Activated T-helper 2 cell treated with anti-CD3 and anti-CD28 coated beads, Interferon-gamma antibody, Interleukin-2, Interleukin-4, amounts not matched to agents 10 μg/mL and 5 μg/mL and 100 μg/mL, durations not matched to agents 14 hours and 24 hours and 36 hours (primary cell): ENCODE results near the gene SH3PXD2A. TPM values are rescaled to one million over a fixed set of nuclear protein-coding genes. Genes with fewer than 3 reads are reported as not detected.
"Not testable (repeated sequence)": the region's sequence is repeated elsewhere in the genome, so short reads cannot be mapped to it uniquely, and the experiment has no call there.

Experiments
- DNase-seq: peaks from one replicate; pipeline ENCODE4 v3.0.0; 2021; ENCODE audit warnings: low spot score
- H3K27ac Mint-ChIP-seq: one replicate; pipeline ENCODE4 v1.8.0; 2021; ENCODE audit warnings: mixed read lengths
- H3K27me3 Mint-ChIP-seq: one replicate; pipeline ENCODE4 v1.8.0; 2021; ENCODE audit warnings: low read depth, mixed read lengths
- H3K36me3 Mint-ChIP-seq: one replicate; pipeline ENCODE4 v1.8.0; 2021; ENCODE audit warnings: low read depth, mixed read lengths
- H3K4me1 Mint-ChIP-seq: one replicate; pipeline ENCODE4 v1.8.0; 2021; ENCODE audit warnings: low read depth, mixed read lengths
- H3K4me3 Mint-ChIP-seq: one replicate; pipeline ENCODE4 v1.8.0; 2021; ENCODE audit warnings: low read depth, mild to moderate bottlenecking, moderate library complexity, mixed read lengths
- H3K9me3 Mint-ChIP-seq: one replicate; pipeline ENCODE4 v1.8.0; 2021; ENCODE audit warnings: mixed read lengths
- intact Hi-C: fragments of 100-400 bp; cut with micrococcal nuclease; formaldehyde crosslinking; loops from one replicate; pipeline ENCODE4 v1.15.1; 2023
- total RNA-seq: library from RNA; stranded (reverse); gene quantifications from 2 replicates; pipeline ENCODE4 v1.2.3, GENCODE V29; 2022

SH3PXD2A gene
- total RNA-seq, 1 donor from 2014 or later = 8.6 TPM

DNA sequence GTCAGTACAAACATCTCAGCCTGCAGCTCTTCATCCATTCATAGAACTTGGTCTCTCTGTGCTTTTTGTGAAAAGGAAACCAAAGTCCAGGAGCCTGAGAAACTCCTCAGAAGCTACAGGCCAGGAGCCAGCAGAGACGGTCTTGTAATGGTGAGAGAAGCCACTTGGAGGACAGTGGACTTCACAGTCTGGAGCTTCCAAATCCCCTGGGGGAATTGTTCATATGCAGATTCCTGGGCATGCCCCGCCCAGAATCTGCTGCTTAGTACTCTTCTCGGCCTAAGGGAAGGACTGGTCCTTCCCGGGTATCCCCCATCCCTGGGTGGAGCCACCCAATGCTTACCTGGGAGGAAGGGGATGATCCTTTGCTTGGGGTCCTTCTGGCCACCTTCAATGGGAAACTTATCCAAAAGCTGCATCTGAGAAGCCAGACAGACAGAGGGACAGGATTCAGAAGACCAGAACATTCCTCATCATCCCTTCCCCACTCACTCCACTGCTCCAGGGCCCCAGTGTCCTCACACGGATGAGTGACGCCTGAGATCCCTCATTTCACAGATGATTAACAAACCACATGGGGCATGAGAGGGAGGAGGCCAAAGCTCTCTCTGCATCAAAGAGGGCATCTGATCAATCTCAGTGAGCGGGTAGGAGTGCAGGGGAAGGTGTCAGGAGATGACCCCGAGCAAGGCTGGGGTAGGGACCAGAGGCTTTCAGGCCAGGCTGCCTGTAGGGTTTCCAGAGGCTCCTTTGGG is 88.4 kb downstream of the SH3PXD2A start:
- no peaks in the 10 kb centered on the region for H3K36me3 Mint-ChIP-seq
- H3K9me3 Mint-ChIP-seq = no peaks in the 10 kb centered on the region
- H3K27ac Mint-ChIP-seq = no peak overlapping the region
- intact Hi-C loops = no loop called here
- H3K27me3 Mint-ChIP-seq = peaks cover 15% of the 10 kb centered on the region
- no peak for DNase-seq
- H3K4me1 Mint-ChIP-seq = peaks cover 34% of the 10 kb centered on the region
- no peak overlapping the region for H3K4me3 Mint-ChIP-seq

DNA sequence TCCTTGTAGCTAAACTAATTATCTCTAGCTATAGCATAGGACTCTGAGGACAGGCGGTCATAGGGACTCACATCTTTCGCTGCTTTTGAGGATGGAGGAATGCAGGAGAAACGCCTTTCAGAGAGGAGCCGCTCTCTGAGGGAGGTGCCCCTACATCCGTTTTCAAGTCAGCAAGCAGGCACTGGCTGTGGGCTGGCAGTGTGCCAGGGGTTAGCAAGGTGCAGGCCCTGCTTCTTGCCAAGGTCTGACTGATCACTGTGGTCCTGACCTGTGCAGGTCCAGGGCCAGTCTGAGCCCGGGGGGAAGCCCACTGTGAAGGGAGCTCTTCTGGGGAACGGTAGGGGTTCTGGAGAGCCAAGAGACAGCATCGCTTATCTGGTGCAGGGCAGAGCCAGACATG is 89.4 kb downstream of the SH3PXD2A start:
- no peak overlapping the region for H3K27ac Mint-ChIP-seq

DNA sequence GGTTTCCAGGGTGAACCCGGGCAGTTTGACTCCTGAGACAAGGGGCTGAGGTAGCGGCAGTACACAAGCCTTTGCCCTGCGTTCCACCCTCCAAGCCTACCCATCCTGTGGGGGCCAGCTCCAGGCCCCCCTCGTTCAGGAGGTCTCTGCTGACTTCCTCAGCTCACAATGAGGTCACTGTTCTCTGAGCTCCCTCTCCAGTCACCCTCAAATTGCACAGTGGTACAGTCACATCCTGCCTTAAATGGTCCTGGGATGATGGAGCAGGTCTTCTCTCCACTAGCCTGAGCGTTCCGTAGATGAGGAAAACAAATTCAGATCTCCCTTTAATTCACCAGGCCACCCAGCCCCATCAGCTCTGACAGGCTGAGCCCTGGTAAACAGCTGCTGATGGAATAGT is 90.2 kb downstream of the SH3PXD2A start:
- Mint-ChIP-seq H3K36me3 (no peaks in the 10 kb centered on the region), H3K4me3 (no peak overlapping the region), H3K27ac (no peak overlapping the region), H3K9me3 (no peaks in the 10 kb centered on the region), H3K27me3 (peaks cover 9% of the 10 kb centered on the region), H3K4me1 (peaks cover 30% of the 10 kb centered on the region)
- no peak for DNase-seq
- intact Hi-C loops = no loop called here

More for the DNA sequence above, 89.4 kb downstream of the SH3PXD2A start:
- no peak overlapping the region for H3K4me3 Mint-ChIP-seq
- H3K36me3 Mint-ChIP-seq = no peaks in the 10 kb centered on the region
- peaks cover 30% of the 10 kb centered on the region for H3K4me1 Mint-ChIP-seq
- peak; percentile 32 for DNase-seq
- H3K9me3 Mint-ChIP-seq = no peaks in the 10 kb centered on the region
- H3K27me3 Mint-ChIP-seq = peaks cover 12% of the 10 kb centered on the region
- intact Hi-C loops = no loop called here

DNA sequence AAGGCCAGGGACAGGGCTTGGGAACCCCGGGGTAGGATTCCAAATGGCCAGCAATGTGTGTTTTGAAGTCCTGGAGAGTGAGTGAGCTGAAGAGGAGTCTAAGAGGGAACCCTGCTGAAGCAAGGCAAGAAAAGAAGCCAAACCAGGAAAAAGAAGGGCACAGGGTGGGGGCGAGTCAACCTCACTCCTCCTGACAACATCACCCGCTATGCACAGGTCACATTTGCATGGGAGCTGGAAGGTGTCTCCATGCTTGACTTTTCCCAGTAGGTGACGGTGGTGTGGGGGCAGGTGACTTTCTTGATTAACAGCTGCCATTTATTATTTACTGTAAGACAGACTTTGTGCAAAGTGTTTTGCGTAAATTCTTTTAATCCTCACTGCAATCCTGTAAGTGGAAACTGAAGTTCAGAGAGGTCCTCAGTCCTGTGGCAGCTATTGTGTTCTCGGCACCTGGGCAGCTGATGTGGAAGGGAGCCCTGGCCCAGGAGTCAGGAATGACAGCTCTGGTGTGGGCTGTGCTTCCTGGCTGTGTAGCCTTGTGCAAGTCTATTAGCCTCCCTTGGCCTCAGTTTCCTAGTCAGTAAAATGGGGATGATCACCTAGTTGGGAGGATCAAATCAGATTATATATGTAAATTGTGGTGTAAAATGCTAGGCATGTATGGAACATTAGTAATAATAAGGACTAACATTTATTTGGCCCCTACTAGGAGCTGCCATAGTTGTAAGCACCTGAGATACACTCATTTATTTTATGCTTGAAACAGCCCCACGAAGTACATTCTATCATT is 90.9 kb downstream of the SH3PXD2A start:
- Mint-ChIP-seq H3K4me1 (peaks cover 36% of the 10 kb centered on the region), H3K4me3 (no peak overlapping the region), H3K9me3 (no peaks in the 10 kb centered on the region), H3K36me3 (no peaks in the 10 kb centered on the region), H3K27me3 (peaks cover 6% of the 10 kb centered on the region), H3K27ac (peak overlapping the region; percentile 1)
- intact Hi-C loops = no loop called here
- DNase-seq = no peak

DNA sequence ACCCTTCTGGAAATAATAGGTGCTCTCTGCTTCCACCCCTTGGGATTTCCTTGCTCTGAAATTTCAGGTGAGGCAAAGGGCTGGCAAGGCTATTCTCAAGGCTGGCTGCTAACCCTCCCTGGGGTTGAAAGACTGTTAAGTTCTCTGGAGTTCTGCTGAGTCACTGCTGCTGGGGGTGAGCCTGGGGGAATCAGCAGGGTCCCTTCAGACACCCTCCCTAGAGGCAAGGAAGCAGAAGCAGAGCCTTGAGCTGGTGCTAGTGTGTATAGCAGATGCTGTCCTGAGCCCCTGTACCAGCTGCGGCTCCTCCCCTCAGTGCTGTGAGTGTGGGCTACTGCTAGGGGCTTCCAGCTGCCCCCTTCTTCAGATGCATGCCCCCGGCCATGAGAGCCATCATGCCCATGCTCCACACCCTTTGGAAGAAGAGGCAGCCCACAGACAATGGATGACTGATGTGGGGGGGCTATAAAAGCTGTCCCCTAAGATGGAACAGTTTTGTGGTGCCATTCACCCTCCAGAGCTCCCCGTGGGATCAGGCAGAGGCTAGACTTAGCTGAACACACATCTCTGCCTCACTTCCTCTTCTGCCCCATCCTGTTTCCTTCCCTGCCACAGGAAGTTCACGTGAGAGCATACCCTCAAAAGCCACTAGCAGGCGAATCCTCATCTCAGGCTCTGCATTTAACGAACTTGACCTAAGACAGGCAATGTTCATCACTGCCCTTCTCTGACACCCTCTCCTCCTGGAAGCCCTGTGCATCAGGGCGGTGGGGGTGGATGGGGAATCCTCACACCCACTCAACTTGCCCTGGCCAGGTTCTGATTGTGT is 91.8 kb downstream of the SH3PXD2A start:
- peak; percentile 22 for DNase-seq
- intact Hi-C loops = no loop called here

DNA sequence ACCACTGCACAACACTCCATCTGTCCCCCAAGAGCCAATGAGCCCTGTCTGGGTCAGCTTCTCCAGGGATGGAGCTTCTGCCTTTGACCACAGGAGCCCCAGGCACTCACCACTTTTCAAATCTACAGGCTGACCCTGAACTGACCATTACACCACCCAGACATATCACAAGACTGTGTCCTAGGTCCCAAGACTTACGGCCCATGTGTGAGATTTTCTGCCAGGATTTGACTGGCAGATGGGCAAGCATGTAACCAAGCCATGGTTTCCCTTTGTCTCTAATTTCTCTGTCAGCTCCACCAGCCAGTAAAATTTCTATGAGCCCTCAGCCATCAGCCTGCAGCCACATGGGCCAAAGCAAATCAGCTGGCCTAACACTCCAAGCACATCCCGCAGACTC is 92.5 kb downstream of the SH3PXD2A start:
- H3K4me1 Mint-ChIP-seq = peaks cover 52% of the 10 kb centered on the region
- no peak overlapping the region for H3K27ac Mint-ChIP-seq
- H3K4me3 Mint-ChIP-seq = no peak overlapping the region
- intact Hi-C loops = no loop called here
- no peaks in the 10 kb centered on the region for H3K36me3 Mint-ChIP-seq
- H3K27me3 Mint-ChIP-seq = peaks cover 4% of the 10 kb centered on the region
- no peaks in the 10 kb centered on the region for H3K9me3 Mint-ChIP-seq
- no peak for DNase-seq

More for the DNA sequence above, 91.8 kb downstream of the SH3PXD2A start:
- Mint-ChIP-seq H3K27me3 (peaks cover 5% of the 10 kb centered on the region), H3K27ac (peak overlapping the region; percentile 1), H3K4me1 (peaks cover 45% of the 10 kb centered on the region), H3K36me3 (no peaks in the 10 kb centered on the region), H3K4me3 (no peak overlapping the region), H3K9me3 (no peaks in the 10 kb centered on the region)

DNA sequence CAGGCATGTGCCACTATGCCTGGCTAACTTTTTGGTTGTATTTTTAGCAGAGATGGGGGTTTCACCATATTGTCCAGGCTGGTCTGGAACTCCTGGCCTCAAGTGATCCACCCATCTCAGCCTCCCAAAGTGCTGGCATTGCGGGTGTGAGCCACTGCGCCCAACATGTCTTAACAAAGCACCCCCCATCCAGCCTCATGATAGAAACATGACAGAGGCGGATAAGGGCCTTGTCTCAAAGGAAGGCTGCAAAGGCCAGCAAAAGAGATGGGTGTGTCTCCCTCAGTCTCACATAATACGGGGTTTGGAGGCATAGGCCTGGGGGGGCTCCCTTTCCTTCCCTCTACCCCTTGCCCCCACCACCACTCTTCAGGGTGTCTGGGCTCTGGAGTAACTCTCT is 93.2 kb downstream of the SH3PXD2A start:
- H3K27me3 Mint-ChIP-seq = peaks cover 4% of the 10 kb centered on the region
- H3K36me3 Mint-ChIP-seq = no peaks in the 10 kb centered on the region
- H3K4me3 Mint-ChIP-seq = no peak overlapping the region
- no peaks in the 10 kb centered on the region for H3K9me3 Mint-ChIP-seq
- H3K4me1 Mint-ChIP-seq = peaks cover 59% of the 10 kb centered on the region
- DNase-seq = no peak
- intact Hi-C loops = no loop called here
- no peak overlapping the region for H3K27ac Mint-ChIP-seq

DNA sequence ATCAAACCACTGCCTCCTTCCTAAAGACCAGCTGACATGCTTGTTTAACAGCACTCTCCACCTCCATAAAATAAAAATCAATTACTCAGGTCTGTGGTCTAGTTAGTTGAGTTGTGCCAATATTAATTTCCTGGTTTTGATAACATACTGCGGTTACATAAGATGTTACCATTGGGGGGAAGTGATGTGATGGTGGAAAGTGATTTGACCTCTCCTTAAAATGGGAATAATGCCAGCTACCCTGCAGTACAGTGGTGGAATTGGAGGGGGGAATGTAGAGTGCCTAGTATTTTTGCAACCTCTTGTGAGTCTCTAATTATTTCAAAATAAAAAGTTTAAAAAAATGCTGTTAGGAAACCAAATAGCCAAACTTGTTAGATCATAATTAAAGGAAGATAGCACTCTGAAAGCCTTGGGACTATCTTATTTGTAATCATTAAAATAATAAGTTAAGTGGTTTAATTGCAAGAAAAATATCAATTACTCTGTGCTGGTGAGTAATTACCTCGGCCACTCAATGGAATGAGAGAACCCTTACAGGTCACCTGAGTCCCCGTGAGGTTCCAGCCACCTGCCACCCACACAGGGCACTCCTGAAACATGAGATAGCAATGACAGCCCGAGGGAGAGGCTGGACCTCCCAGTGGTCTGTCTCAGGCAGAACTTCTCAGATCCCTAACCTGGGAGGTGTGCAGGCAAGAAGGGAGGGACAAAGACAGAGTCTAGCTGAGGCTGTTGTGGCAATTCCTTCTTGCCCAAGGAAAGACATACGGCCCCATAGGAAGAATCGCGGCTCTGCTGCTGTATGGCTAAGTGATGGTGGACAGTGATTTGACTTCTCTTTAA is 94.1 kb downstream of the SH3PXD2A start:
- Mint-ChIP-seq H3K27ac (no peak overlapping the region), H3K9me3 (no peaks in the 10 kb centered on the region), H3K27me3 (peaks cover 6% of the 10 kb centered on the region), H3K4me1 (peaks cover 66% of the 10 kb centered on the region), H3K36me3 (no peaks in the 10 kb centered on the region), H3K4me3 (no peak overlapping the region)
- intact Hi-C loops = no loop called here
- DNase-seq = no peak

DNA sequence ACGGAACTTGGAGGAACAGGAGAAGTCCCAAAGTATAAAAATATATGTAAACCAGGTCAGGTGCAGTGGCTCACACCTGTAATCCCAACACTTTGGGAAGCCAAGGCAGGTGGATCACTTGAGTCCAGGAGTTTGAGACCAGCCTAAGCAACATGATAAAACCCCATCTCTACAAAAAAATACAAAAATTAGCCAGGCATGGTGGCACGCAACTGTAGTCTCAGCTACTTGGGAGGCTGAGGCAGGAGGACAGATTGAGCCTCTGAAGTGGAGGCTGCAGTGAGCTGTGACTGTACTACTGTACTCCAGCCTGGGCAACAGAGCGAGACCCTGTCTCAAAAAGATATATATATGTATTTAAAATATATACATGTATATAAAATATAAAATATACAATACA is 95.1 kb downstream of the SH3PXD2A start:
- H3K27me3 Mint-ChIP-seq, intact Hi-C loops, H3K9me3 Mint-ChIP-seq, H3K36me3 Mint-ChIP-seq, H3K27ac Mint-ChIP-seq, H3K4me3 Mint-ChIP-seq, DNase-seq: not testable (repeated sequence)
- H3K4me1 Mint-ChIP-seq = peaks cover 56% of the 10 kb centered on the region

DNA sequence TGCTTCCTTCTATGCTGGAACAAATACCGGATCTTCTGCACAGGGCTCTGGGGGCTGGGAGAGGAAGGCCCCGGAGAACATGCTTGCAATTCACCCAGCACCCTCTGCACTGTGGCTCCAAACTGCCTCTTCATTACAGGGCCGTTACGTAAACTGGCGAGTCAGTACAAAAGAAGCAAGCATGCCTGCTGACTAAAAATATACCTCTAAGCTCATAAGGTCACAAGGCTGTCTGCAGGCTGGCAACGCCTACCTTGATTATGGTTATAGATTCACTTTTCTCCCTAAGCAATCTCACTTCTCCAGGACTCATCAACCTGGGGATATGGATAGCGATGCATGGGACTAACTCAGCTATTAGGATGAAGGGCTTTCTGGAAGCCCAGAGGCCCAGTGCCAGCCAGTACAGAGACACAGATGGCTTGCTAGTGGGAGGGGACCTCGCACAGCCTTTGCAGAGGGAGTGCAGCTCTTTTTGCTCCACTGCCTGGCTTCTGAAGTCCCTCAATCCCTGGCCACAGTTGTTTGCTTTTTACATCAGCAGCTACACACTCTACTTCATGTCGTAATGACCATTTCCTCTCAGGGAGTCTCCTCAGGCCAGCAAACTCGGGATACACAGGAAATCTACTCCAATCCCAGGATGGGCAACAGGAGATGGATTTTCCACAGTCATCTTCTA is 96.1 kb downstream of the SH3PXD2A start:
- H3K27me3 Mint-ChIP-seq = peaks cover 14% of the 10 kb centered on the region
- peak; percentile 37 for DNase-seq
- intact Hi-C loops = loop anchor here (1.0 to 5.0 kb wide), 3 partner anchors 11 to 363 kb away; partner anchors contain the start of gene SFR1
- peaks cover 56% of the 10 kb centered on the region for H3K4me1 Mint-ChIP-seq
- H3K9me3 Mint-ChIP-seq = no peaks in the 10 kb centered on the region
- H3K36me3 Mint-ChIP-seq = no peaks in the 10 kb centered on the region
- H3K4me3 Mint-ChIP-seq = peak overlapping the region; percentile 27
- peak overlapping the region; percentile 78 for H3K27ac Mint-ChIP-seq

DNA sequence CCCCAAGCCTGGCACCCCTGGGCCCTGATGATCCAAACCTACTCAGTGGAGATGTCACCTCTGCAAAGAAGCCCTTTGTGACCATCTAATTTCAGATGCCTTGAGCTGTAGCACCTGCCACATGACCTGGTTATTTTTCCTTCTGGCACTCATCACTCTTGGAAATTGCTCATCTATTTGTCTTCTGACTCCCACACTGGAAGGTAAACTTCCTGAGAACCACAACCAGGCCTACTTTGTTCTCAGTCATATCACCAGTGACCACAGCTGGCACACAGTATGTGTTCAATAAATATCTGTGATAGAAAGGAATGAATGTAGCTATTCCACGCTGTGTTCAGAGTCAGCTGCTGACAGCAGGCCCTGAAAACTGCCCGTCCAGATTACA is 97.1 kb downstream of the SH3PXD2A start:
- intact Hi-C loops = loop anchor here (2.0 to 5.0 kb wide), 2 partner anchors 43 to 364 kb away; partner anchors contain the start of gene SFR1
- H3K27ac Mint-ChIP-seq = peak overlapping the region; percentile 40
- H3K9me3 Mint-ChIP-seq = no peaks in the 10 kb centered on the region
- no peaks in the 10 kb centered on the region for H3K36me3 Mint-ChIP-seq
- DNase-seq = no peak
- peaks cover 50% of the 10 kb centered on the region for H3K4me1 Mint-ChIP-seq
- H3K4me3 Mint-ChIP-seq = peak overlapping the region; percentile 24
- peaks cover 15% of the 10 kb centered on the region for H3K27me3 Mint-ChIP-seq
